Nephron (organoid): ENCODE data around the gene BCAS3.

Experiments used
- H3K27ac Mint-ChIP-seq, 3 experiments: 2 replicates each; pipeline ENCODE4 v1.8.0; 2020; ENCODE audit warnings: mixed read lengths in 3 of 3, mild to moderate bottlenecking in 2 of 3, moderate library complexity in 1 of 3
- H3K27me3 Mint-ChIP-seq: 2 replicates; pipeline ENCODE4 v1.8.0; 2021; ENCODE audit warnings: low read depth, mild to moderate bottlenecking, moderate library complexity, mixed read lengths
- H3K36me3 Mint-ChIP-seq: 2 replicates; pipeline ENCODE4 v1.8.0; 2020; ENCODE audit warnings: low read depth, mixed read lengths
- H3K4me1 Mint-ChIP-seq: 2 replicates; pipeline ENCODE4 v1.8.0; 2020; ENCODE audit warnings: mixed read lengths
- H3K4me3 Mint-ChIP-seq, 3 experiments: 2 replicates each; pipeline ENCODE4 v1.8.0; 2020; ENCODE audit warnings: mild to moderate bottlenecking in 3 of 3, mixed read lengths in 3 of 3, moderate library complexity in 2 of 3
- H3K9me3 Mint-ChIP-seq: 2 replicates; pipeline ENCODE4 v1.8.0; 2020; ENCODE audit warnings: mixed read lengths
- CTCF ChIP-seq, 3 experiments: fragments of 200-600 bp; sonication (generic); IDR thresholded peaks; one replicate each; pipeline ENCODE4 v1.5.0; 2021; ENCODE audit warnings: antibody characterized with exemption in 3 of 3; ENCODE audit not compliant: unreplicated experiment in 3 of 3

BCAS3 gene

DNA sequence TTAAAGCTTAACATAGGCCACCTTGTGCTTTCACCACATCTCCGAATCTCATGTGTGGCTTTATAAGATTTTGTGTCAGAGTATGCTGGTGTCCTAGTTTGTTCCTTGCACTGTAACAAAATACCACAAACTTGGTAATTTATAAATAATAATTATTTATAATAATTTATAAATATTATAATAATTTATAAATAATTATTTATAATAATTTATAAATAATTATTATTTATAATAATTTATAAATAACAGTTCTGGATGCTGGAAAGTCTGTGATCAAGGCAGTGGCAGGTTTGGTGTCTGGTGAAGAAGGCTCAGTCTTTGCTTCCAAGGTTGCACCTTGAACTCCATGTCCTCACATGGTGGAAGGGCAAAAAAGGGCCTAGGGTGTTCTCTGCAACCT, 147.7 kb downstream of the BCAS3 start:
- Mint-ChIP-seq H3K27me3 (no peaks in the 10 kb centered on the region), H3K4me3 (no peak overlapping the region), H3K27ac (no peak overlapping the region), H3K36me3 (no peaks in the 10 kb centered on the region), H3K4me1 (peaks cover 13% of the 10 kb centered on the region), H3K9me3 (no peaks in the 10 kb centered on the region)
- no peak for TF ChIP-seq CTCF (IDR thresholded peaks at IDR 0.05; ENCODE audit: unreplicated experiment in 3 of 3)

DNA sequence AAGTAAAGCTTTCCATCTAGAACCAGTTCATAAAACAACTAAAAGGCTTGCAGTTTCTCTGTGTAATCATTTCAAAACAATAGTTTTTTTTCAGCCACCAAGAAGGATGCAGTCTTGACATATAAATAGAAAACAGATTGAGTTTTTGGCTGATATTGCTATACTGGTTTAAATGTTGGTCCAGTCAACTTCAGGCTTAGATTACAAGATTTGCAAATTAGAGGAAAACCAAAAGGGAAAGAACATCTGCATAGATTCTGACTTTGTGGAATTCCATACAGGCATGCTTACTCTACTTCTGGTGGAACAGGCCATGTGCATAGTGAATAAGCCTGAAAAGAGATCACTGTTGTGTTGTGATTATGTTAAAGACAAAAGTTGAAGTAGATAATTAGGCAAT, 150.3 kb downstream of the BCAS3 start:
- Mint-ChIP-seq H3K4me3 (no peak overlapping the region), H3K27ac (peak overlapping the region in 1 of 3 experiments; percentile 15)
- TF ChIP-seq CTCF (IDR thresholded peaks at IDR 0.05; ENCODE audit: unreplicated experiment in 3 of 3), result no peak

DNA sequence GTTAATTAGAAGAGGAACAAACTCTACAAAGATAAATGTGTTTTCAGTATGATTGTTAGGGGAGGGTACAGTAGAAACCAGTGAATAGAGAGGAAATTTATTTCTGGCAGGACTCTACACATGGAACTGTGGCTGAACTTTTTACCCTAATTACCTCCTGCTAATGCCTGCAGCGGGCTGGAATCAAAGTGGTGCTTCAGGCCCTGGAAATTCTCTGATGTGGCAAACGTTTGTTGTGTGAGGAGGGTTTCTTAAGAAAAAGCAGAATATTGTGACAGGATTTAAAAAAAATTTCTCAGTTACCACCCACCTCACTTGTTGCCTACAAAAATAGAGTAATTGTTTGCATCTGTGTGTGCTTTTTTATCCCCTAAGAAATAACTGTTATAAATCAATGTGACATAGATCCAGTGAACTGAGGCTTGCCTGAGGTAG, 154.5 kb downstream of the BCAS3 start:
- Mint-ChIP-seq H3K36me3 (no peaks in the 10 kb centered on the region), H3K4me1 (peaks cover 31% of the 10 kb centered on the region), H3K27me3 (no peaks in the 10 kb centered on the region), H3K9me3 (no peaks in the 10 kb centered on the region), H3K4me3 (no peak overlapping the region), H3K27ac (peak overlapping the region in 2 of 3 experiments; percentile 17 to 18)
- no peak for TF ChIP-seq CTCF (IDR thresholded peaks at IDR 0.05; ENCODE audit: unreplicated experiment in 3 of 3)

More for the DNA sequence above, 150.3 kb downstream of the BCAS3 start:
- H3K27me3 Mint-ChIP-seq, result no peaks in the 10 kb centered on the region
- no peaks in the 10 kb centered on the region for H3K9me3 Mint-ChIP-seq
- H3K4me1 Mint-ChIP-seq, result peaks cover 25% of the 10 kb centered on the region
- no peaks in the 10 kb centered on the region for H3K36me3 Mint-ChIP-seq

- Mint-ChIP-seq H3K4me3 (no peak overlapping the region), H3K27me3 (no peaks in the 10 kb centered on the region), H3K9me3 (no peaks in the 10 kb centered on the region), H3K36me3 (no peaks in the 10 kb centered on the region), H3K27ac (no peak overlapping the region), H3K4me1 (peaks cover 28% of the 10 kb centered on the region)
- no peak for TF ChIP-seq CTCF (IDR thresholded peaks at IDR 0.05; ENCODE audit: unreplicated experiment in 3 of 3)
Measured at GRCh38 chr17:60832631-60833030, 155.0 kb downstream of the BCAS3 start.

- Mint-ChIP-seq H3K27ac (no peak overlapping the region), H3K36me3 (no peaks in the 10 kb centered on the region), H3K9me3 (no peaks in the 10 kb centered on the region), H3K27me3 (no peaks in the 10 kb centered on the region), H3K4me1 (no peaks in the 10 kb centered on the region), H3K4me3 (no peak overlapping the region)
- TF ChIP-seq CTCF (IDR thresholded peaks at IDR 0.05; ENCODE audit: unreplicated experiment in 3 of 3), result no peak
Measured at GRCh38 chr17:60840456-60840855, 162.8 kb downstream of the BCAS3 start.

- no peaks in the 10 kb centered on the region for H3K4me1 Mint-ChIP-seq
- no peak overlapping the region for H3K4me3 Mint-ChIP-seq
- no peak for TF ChIP-seq CTCF (IDR thresholded peaks at IDR 0.05; ENCODE audit: unreplicated experiment in 3 of 3)
- no peaks in the 10 kb centered on the region for H3K9me3 Mint-ChIP-seq
- no peak overlapping the region for H3K27ac Mint-ChIP-seq
- H3K27me3 Mint-ChIP-seq, result no peaks in the 10 kb centered on the region
- no peaks in the 10 kb centered on the region for H3K36me3 Mint-ChIP-seq
Measured at GRCh38 chr17:60845012-60845411, 167.4 kb downstream of the BCAS3 start.
